Measurements from ENCODE around the gene APBB2. TPM values are rescaled to one million over a fixed set of nuclear protein-coding genes. Genes with fewer than 3 reads are reported as not detected.

APBB2 gene
- total RNA-seq, 4 donors from 2014 or later, result 32.4 to 133 (median 92.1) TPM

GRCh38 chr4:41135801-41136200 is 78.5 kb downstream of the APBB2 start:
- H3K36me3 ChIP-seq, result no peaks in the 10 kb centered on the region
- no peak overlapping the region for H3K4me3 ChIP-seq
- no peak for DNase-seq
- H3K9me3 ChIP-seq, result no peaks in the 10 kb centered on the region
- H3K27ac ChIP-seq, result no peak overlapping the region
- no peak for TF ChIP-seq CTCF (IDR thresholded peaks at IDR 0.05)
- TF ChIP-seq POLR2A (IDR thresholded peaks at IDR 0.05), result no peak
- intact Hi-C loops (cut with DNase I; ENCODE audit: low total_unique reads), result no loop called here
- peaks cover 3 to 15% of the 10 kb centered on the region in 2 donors for H3K4me1 ChIP-seq
- no peaks in the 10 kb centered on the region for H3K27me3 ChIP-seq

GRCh38 chr4:41134581-41134980 is 79.8 kb downstream of the APBB2 start:
- Histone ChIP-seq H3K9me3 (no peaks in the 10 kb centered on the region), H3K4me3 (no peak overlapping the region), H3K27me3 (no peaks in the 10 kb centered on the region), H3K36me3 (no peaks in the 10 kb centered on the region), H3K27ac (no peak overlapping the region), H3K4me1 (peaks cover 3 to 15% of the 10 kb centered on the region in 2 donors)
- TF ChIP-seq CTCF (IDR thresholded peaks at IDR 0.05) (no peak), POLR2A (IDR thresholded peaks at IDR 0.05) (no peak)
- intact Hi-C loops (cut with DNase I; ENCODE audit: low total_unique reads), result no loop called here
- no peak for DNase-seq

- intact Hi-C loops (cut with DNase I; ENCODE audit: low total_unique reads), result no loop called here
- Histone ChIP-seq H3K36me3 (no peaks in the 10 kb centered on the region), H3K27ac (no peak overlapping the region), H3K9me3 (no peaks in the 10 kb centered on the region), H3K4me3 (no peak overlapping the region), H3K27me3 (no peaks in the 10 kb centered on the region), H3K4me1 (peaks cover 3 to 15% of the 10 kb centered on the region in 2 donors)
- no peak for DNase-seq
- no peak for TF ChIP-seq CTCF (IDR thresholded peaks at IDR 0.05)
These were observed 80.8 kb downstream of the APBB2 start for GRCh38 chr4:41133454-41134018.

- H3K27me3 ChIP-seq, result no peaks in the 10 kb centered on the region
- no peaks in the 10 kb centered on the region for H3K36me3 ChIP-seq
- no peaks in the 10 kb centered on the region for H3K9me3 ChIP-seq
- DNase-seq, result no peak
- intact Hi-C loops (cut with DNase I; ENCODE audit: low total_unique reads), result no loop called here
- TF ChIP-seq CTCF (IDR thresholded peaks at IDR 0.05) (no peak), POLR2A (IDR thresholded peaks at IDR 0.05) (no peak)
- no peak overlapping the region for H3K27ac ChIP-seq
- H3K4me1 ChIP-seq, result peaks cover 3 to 15% of the 10 kb centered on the region in 2 donors
- H3K4me3 ChIP-seq, result no peak overlapping the region
These were observed 82.2 kb downstream of the APBB2 start for GRCh38 chr4:41132055-41132683.

GRCh38 chr4:41129936-41130440 is 84.4 kb downstream of the APBB2 start:
- H3K9me3 ChIP-seq, result no peaks in the 10 kb centered on the region
- peaks cover 3 to 15% of the 10 kb centered on the region in 2 donors for H3K4me1 ChIP-seq
- H3K36me3 ChIP-seq, result no peaks in the 10 kb centered on the region
- DNase-seq, result no peak
- intact Hi-C loops (cut with DNase I; ENCODE audit: low total_unique reads), result no loop called here
- TF ChIP-seq POLR2A (IDR thresholded peaks at IDR 0.05) (no peak), CTCF (IDR thresholded peaks at IDR 0.05) (no peak)
- no peak overlapping the region for H3K4me3 ChIP-seq
- no peak overlapping the region for H3K27ac ChIP-seq
- no peaks in the 10 kb centered on the region for H3K27me3 ChIP-seq
